GM19035 (cell line): ENCODE measurements around the gene USP5.

ENCODE experiments used
- ATAC-seq: cut with Tn5 transposase; IDR thresholded peaks from one replicate; pipeline ENCODE4 v1.9.1; 2021; ENCODE audit not compliant: unreplicated experiment

The USP5 gene

GRCh38 chr12:6909421-6910145 lies 57.6 kb downstream of the USP5 start:
- no peak for ATAC-seq

DNA sequence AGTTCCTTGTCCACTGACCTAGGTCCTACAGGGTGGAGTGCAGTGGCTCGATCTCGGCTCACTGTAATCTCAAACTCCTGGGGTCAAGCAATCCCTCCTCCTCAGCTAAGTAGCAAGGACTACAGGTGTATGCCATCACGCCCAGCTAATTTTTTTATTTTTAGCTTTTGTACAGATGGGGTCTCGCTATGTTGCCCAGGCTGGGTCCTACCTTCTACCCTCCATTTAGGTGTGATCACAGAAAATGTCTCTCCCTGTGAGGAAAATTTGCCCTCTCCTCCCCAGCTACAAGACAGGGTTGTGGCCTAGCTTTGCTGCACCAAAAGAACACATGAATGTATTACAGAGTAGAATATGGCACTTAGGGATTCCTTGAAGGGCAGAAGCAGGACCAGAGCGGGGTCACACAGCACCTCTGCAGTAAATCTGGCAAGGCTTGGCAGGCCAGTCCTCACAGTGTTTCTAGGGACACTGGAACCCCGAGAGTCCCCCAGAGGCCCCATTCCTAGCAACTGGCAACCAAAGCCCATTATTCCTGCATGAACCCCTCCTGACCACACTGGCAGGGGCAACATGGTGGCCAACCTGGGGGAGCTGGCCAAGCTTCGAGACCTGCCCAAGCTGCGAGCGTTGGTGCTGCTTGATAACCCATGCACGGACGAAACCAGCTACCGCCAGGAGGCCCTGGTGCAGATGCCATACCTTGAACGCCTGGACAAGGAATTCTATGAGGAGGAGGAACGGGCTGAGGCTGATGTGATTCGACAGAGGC lies 60.4 kb downstream of the USP5 start:
- no peak for ATAC-seq

DNA sequence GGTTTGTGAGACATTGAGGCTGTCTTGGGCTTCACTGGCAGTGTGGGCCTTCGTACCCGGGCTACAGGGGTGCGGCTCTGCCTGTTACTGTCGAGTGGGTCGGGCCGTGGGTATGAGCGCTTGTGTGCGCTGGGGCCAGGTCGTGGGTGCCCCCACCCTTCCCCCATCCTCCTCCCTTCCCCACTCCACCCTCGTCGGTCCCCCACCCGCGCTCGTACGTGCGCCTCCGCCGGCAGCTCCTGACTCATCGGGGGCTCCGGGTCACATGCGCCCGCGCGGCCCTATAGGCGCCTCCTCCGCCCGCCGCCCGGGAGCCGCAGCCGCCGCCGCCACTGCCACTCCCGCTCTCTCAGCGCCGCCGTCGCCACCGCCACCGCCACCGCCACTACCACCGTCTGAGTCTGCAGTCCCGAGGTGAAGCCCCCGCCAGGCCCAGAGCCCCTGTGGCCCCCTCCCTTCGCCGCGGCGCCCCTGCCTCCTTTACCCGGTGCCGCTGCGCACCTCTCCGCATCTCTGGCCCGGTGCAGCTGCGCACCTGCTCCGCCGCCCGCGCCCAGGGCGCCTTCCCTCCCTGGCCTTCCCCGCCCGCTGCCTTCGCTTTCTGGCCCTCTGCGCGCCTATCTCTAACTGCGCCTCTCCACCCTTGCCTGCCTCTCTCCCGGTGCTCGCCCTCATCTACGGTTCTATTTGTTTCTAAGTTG lies 62.4 kb downstream of the USP5 start, which contains the start of gene ENO2:
TSS of gene ENO2 (plus strand) at position 335 of the 701 bp plus-strand sequence. CDS start 1,253 bp downstream, outside the sequence.
- peak; percentile 73 for ATAC-seq

GRCh38 chr12:6914947-6915788 lies 63.2 kb downstream of the USP5 start:
- ATAC-seq = no peak

- ATAC-seq = no peak
Measured at GRCh38 chr12:6915789-6916285, 63.9 kb downstream of the USP5 start.
